Measurements from ENCODE around the gene IPO9. TPM values are rescaled to one million over a fixed set of nuclear protein-coding genes. Genes with fewer than 3 reads are reported as not detected.

IPO9 gene
- total RNA-seq, 1 experiment from 2014 or later, result 80.6 TPM

DNA sequence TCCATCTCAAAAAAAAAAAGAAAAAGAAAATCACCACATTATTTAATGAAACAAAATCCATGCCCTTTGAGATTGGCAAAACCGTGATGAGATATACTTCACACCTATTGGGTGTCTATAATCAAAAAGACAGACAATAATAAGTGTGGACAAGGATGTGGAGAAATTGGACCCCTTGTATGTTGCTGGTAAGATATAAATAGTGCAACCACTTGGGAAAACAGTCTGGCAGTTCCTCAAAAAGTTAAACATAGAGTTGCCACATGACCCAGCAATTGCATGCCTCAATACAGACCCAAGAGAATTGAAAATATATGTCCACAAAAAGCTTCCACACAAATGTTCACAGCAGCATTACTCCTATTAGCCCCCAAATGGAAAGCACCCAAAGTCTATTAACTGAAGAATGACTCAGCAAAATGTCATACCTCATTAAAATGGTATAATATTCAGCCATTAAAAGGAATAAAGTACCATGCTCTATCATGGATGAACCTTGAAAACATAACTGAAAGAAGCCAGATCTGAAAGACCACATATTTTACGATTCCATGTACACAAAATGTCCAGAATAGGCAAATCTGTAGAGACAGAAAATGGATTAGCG is 93.1 kb downstream of the IPO9 start:
- Histone ChIP-seq H3K36me3 (ENCODE audit: control insufficient read depth in 1 of 2, insufficient read depth in 2 of 2, low read length in 2 of 2) (no peaks in the 10 kb centered on the region), H3K27me3 (ENCODE audit: insufficient read depth, low read length) (no peaks in the 10 kb centered on the region), H3K79me2 (ENCODE audit: insufficient read depth, low read length) (no peaks in the 10 kb centered on the region), H3K4me3 (replicated peaks in 1 of 2; ENCODE audit: low read depth in 1 of 2, low read length in 2 of 2) (no peak overlapping the region), H3K9me2 (ENCODE audit: insufficient read depth) (no peaks in the 10 kb centered on the region), H3K4me2 (ENCODE audit: low read length) (no peak overlapping the region), H3K9me3 (ENCODE audit: control insufficient read depth in 1 of 2, insufficient read depth in 1 of 2, low read depth in 1 of 2, low read length in 2 of 2) (no peaks in the 10 kb centered on the region), H2AFZ (ENCODE audit: low read depth, low read length, poor library complexity, severe bottlenecking) (peak overlapping the region; percentile 83), H3K9ac (ENCODE audit: low read length) (no peak overlapping the region), H3K27ac (ENCODE audit: low read depth, low read length) (no peak overlapping the region), H4K20me1 (ENCODE audit: insufficient read depth) (no peaks in the 10 kb centered on the region), H3K4me1 (ENCODE audit: control insufficient read depth in 1 of 2, insufficient read depth in 2 of 2, low read length in 2 of 2) (peaks cover 6 to 13% of the 10 kb centered on the region in 2 experiments; a peak in 3 of 4 replicates)
- no peak for DNase-seq (ENCODE audit: low read depth, low spot score)
- ChIA-PET RAD21 (ENCODE audit: low non-redundant PET in 1 of 2, low total read pairs in 2 of 2, uncharacterized antibody in 2 of 2, unreplicated experiment in 2 of 2) (no interaction called here), CTCF (no interaction called here), POLR2A (no interaction called here)
- intact Hi-C loops (cut with micrococcal nuclease), result no loop called here
- no TSS peak for BruUV-seq (replicated peaks)
- no peak for ATAC-seq
- TF ChIP-seq JUND (IDR thresholded peaks at IDR 0.05), result no peak
- TF ChIP-seq ELF1 (IDR thresholded peaks at IDR 0.05; ENCODE audit: borderline replicate concordance, low read depth), result no peak
- TF ChIP-seq POLR2AphosphoS5 (IDR thresholded peaks at IDR 0.05; ENCODE audit: low read depth, low read length), result no peak

DNA sequence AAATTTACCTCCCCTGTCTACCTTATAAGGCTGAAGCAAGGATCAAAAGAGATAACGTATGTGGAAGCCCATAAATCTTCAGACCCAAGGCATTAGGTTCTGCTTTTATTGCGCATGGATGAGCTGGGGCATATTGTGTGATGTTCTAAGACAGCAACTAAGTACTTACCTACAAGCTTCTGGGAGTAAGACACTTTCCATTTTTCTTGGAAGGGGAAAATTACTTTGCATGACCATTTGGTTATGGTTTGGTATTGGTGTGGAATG is 96.3 kb downstream of the IPO9 start:
- H3K9me3 ChIP-seq (ENCODE audit: control insufficient read depth in 1 of 2, insufficient read depth in 1 of 2, low read depth in 1 of 2, low read length in 2 of 2), result no peaks in the 10 kb centered on the region
- H3K9me2 ChIP-seq (ENCODE audit: insufficient read depth), result no peaks in the 10 kb centered on the region
- ChIA-PET CTCF (no interaction called here), RAD21 (ENCODE audit: low non-redundant PET in 1 of 2, low total read pairs in 2 of 2, uncharacterized antibody in 2 of 2, unreplicated experiment in 2 of 2) (interaction anchor here in 1 of 2 experiments (0.6 kb wide), 1 partner anchor 26 kb away, joined by 3 read pairs; no protein-coding TSS in a partner anchor), POLR2A (no interaction called here)
- BruUV-seq (replicated peaks), result no TSS peak
- no peak overlapping the region for H2AFZ ChIP-seq (ENCODE audit: low read depth, low read length, poor library complexity, severe bottlenecking)
- H4K20me1 ChIP-seq (ENCODE audit: insufficient read depth), result no peaks in the 10 kb centered on the region
- H3K9ac ChIP-seq (ENCODE audit: low read length), result no peak overlapping the region
- no peak overlapping the region for H3K4me2 ChIP-seq (ENCODE audit: low read length)
- no peak for TF ChIP-seq RAD21 (IDR thresholded peaks at IDR 0.05; ENCODE audit: low read depth)
- TF ChIP-seq, protein P1, sequence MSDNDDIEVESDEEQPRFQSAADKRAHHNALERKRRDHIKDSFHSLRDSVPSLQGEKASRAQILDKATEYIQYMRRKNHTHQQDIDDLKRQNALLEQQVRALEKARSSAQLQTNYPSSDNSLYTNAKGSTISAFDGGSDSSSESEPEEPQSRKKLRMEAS (IDR thresholded peaks at IDR 0.05), result no peak
- no peak for TF ChIP-seq SRF (IDR thresholded peaks at IDR 0.05; ENCODE audit: low read depth)
- no peak overlapping the region for H3K27ac ChIP-seq (ENCODE audit: low read depth, low read length)
- no peaks in the 10 kb centered on the region for H3K27me3 ChIP-seq (ENCODE audit: insufficient read depth, low read length)
- ATAC-seq, result no peak
- intact Hi-C loops (cut with micrococcal nuclease), result no loop called here
- peaks cover 3 to 6% of the 10 kb centered on the region in 2 experiments; a peak in 3 of 4 replicates for H3K4me1 ChIP-seq (ENCODE audit: control insufficient read depth in 1 of 2, insufficient read depth in 2 of 2, low read length in 2 of 2)
- no peaks in the 10 kb centered on the region for H3K79me2 ChIP-seq (ENCODE audit: insufficient read depth, low read length)
- H3K36me3 ChIP-seq (ENCODE audit: control insufficient read depth in 1 of 2, insufficient read depth in 2 of 2, low read length in 2 of 2), result no peaks in the 10 kb centered on the region
- DNase-seq (ENCODE audit: low read depth, low spot score), result no peak
- H3K4me3 ChIP-seq (replicated peaks in 1 of 2; ENCODE audit: low read depth in 1 of 2, low read length in 2 of 2), result no peak overlapping the region
